ENCODE results near the gene CMIP. TPM values are rescaled to one million over a fixed set of nuclear protein-coding genes. Genes with fewer than 3 reads are reported as not detected.

Gene CMIP
- total RNA-seq, 1 donor from 2014 or later, result 163 TPM

GRCh38 chr16:81590714-81591544 lies 146.3 kb downstream of the CMIP start:
- H3K9me3 Mint-ChIP-seq (ENCODE audit: unreplicated experiment), result peaks cover 8% of the 10 kb centered on the region
- no peak overlapping the region for H3K4me3 Mint-ChIP-seq (ENCODE audit: unreplicated experiment)
- TF ChIP-seq, protein P1, sequence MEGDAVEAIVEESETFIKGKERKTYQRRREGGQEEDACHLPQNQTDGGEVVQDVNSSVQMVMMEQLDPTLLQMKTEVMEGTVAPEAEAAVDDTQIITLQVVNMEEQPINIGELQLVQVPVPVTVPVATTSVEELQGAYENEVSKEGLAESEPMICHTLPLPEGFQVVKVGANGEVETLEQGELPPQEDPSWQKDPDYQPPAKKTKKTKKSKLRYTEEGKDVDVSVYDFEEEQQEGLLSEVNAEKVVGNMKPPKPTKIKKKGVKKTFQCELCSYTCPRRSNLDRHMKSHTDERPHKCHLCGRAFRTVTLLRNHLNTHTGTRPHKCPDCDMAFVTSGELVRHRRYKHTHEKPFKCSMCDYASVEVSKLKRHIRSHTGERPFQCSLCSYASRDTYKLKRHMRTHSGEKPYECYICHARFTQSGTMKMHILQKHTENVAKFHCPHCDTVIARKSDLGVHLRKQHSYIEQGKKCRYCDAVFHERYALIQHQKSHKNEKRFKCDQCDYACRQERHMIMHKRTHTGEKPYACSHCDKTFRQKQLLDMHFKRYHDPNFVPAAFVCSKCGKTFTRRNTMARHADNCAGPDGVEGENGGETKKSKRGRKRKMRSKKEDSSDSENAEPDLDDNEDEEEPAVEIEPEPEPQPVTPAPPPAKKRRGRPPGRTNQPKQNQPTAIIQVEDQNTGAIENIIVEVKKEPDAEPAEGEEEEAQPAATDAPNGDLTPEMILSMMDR (IDR thresholded peaks at IDR 0.05; ENCODE audit: partially characterized antibody, unreplicated experiment), result no peak
- H3K27ac Mint-ChIP-seq (ENCODE audit: unreplicated experiment), result no peak overlapping the region
- DNase-seq, result no peak
- peaks cover 10% of the 10 kb centered on the region for H3K27me3 Mint-ChIP-seq (ENCODE audit: unreplicated experiment)
- H3K4me1 Mint-ChIP-seq (ENCODE audit: low read depth, unreplicated experiment), result peaks cover 31% of the 10 kb centered on the region
- H3K36me3 Mint-ChIP-seq (ENCODE audit: unreplicated experiment), result no peaks in the 10 kb centered on the region

GRCh38 chr16:81591545-81591870 lies 146.9 kb downstream of the CMIP start:
- no peak overlapping the region for H3K27ac Mint-ChIP-seq (ENCODE audit: unreplicated experiment)
- H3K27me3 Mint-ChIP-seq (ENCODE audit: unreplicated experiment), result peaks cover 10% of the 10 kb centered on the region
- peaks cover 8% of the 10 kb centered on the region for H3K9me3 Mint-ChIP-seq (ENCODE audit: unreplicated experiment)
- H3K4me1 Mint-ChIP-seq (ENCODE audit: low read depth, unreplicated experiment), result peaks cover 30% of the 10 kb centered on the region
- no peak for DNase-seq
- no peak overlapping the region for H3K4me3 Mint-ChIP-seq (ENCODE audit: unreplicated experiment)
- no peaks in the 10 kb centered on the region for H3K36me3 Mint-ChIP-seq (ENCODE audit: unreplicated experiment)
- TF ChIP-seq, protein P1 (IDR thresholded peaks at IDR 0.05; ENCODE audit: partially characterized antibody, unreplicated experiment), result no peak

DNA sequence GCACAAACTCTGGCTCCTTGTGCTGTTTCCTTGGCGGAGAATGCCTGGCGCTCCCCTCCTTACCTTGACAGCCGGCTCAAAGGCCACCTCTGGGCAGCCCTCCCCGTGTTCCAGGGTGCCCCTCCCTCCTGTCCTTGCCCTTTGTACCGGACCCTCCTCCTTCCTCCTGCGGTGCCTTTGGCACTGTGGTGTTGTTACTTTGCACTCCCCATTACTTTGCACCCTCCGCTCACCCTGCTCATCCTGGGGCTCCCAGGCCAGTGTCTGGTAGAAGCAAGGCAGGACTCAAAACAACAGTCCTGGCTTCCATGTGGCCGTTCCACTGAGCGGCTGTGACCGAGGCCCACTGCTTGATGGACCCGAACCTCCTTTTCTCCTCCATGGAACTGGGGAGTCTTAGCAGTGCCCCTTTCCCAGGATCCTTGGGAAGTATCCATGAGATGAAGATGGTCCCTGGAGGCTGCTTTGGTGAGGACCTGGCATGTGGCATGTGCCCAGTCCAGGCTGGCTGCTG lies 147.8 kb downstream of the CMIP start:
- DNase-seq, result no peak
- H3K4me3 Mint-ChIP-seq (ENCODE audit: unreplicated experiment), result no peak overlapping the region
- H3K36me3 Mint-ChIP-seq (ENCODE audit: unreplicated experiment), result no peaks in the 10 kb centered on the region
- peaks cover 24% of the 10 kb centered on the region for H3K4me1 Mint-ChIP-seq (ENCODE audit: low read depth, unreplicated experiment)
- H3K9me3 Mint-ChIP-seq (ENCODE audit: unreplicated experiment), result peaks cover 8% of the 10 kb centered on the region
- no peak overlapping the region for H3K27ac Mint-ChIP-seq (ENCODE audit: unreplicated experiment)
- peaks cover 10% of the 10 kb centered on the region for H3K27me3 Mint-ChIP-seq (ENCODE audit: unreplicated experiment)
- TF ChIP-seq, protein P1 (IDR thresholded peaks at IDR 0.05; ENCODE audit: partially characterized antibody, unreplicated experiment), result no peak

DNA sequence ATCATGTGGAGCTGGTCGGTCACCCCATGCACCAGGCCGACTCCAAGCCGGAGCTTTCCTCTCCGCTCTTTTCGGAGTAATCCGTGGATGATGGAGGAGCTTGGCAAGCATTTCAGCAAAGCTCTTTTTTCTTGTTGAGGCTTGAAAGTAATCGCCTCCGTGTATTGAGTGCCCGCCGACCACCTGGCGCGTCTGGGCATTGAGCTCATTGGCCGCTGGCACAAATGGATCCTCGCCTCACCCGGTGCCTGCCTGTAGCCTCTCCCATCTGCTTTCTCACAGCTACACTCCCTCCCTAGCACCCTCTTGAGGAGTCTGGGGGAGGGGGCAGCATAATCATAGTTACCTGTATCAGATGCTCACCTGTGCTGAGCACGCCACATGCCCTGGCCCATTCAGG lies 148.9 kb downstream of the CMIP start:
- TF ChIP-seq, protein P1 (IDR thresholded peaks at IDR 0.05; ENCODE audit: partially characterized antibody, unreplicated experiment), result no peak
- H3K27me3 Mint-ChIP-seq (ENCODE audit: unreplicated experiment), result peaks cover 12% of the 10 kb centered on the region
- H3K36me3 Mint-ChIP-seq (ENCODE audit: unreplicated experiment), result no peaks in the 10 kb centered on the region
- H3K4me1 Mint-ChIP-seq (ENCODE audit: low read depth, unreplicated experiment), result peaks cover 20% of the 10 kb centered on the region
- H3K9me3 Mint-ChIP-seq (ENCODE audit: unreplicated experiment), result peaks cover 7% of the 10 kb centered on the region
- H3K4me3 Mint-ChIP-seq (ENCODE audit: unreplicated experiment), result no peak overlapping the region
- H3K27ac Mint-ChIP-seq (ENCODE audit: unreplicated experiment), result no peak overlapping the region
- DNase-seq, result no peak

- Mint-ChIP-seq H3K36me3 (ENCODE audit: unreplicated experiment) (no peaks in the 10 kb centered on the region), H3K27ac (ENCODE audit: unreplicated experiment) (no peak overlapping the region), H3K27me3 (ENCODE audit: unreplicated experiment) (peaks cover 21% of the 10 kb centered on the region), H3K4me1 (ENCODE audit: low read depth, unreplicated experiment) (peaks cover 27% of the 10 kb centered on the region), H3K4me3 (ENCODE audit: unreplicated experiment) (no peak overlapping the region), H3K9me3 (ENCODE audit: unreplicated experiment) (peaks cover 11% of the 10 kb centered on the region)
- no peak for DNase-seq
- TF ChIP-seq, protein P1 (IDR thresholded peaks at IDR 0.05; ENCODE audit: partially characterized antibody, unreplicated experiment), result no peak
Observed at GRCh38 chr16:81595629-81596292, 151.2 kb downstream of the CMIP start.

All from glutamatergic neuron (in vitro differentiated cells).